HT1080 (cell line): ENCODE data around the gene TNS1. TPM values are rescaled to one million over a fixed set of nuclear protein-coding genes. Genes with fewer than 3 reads are reported as not detected.

Experiments
- DNase-seq: peaks from one replicate; pipeline ENCODE4 v3.0.0-alpha.2; 2015; ENCODE audit warnings: low read depth
- total RNA-seq: library from RNA; depleted of rRNA; stranded (reverse); fragments of >200 nt; shearing (Covaris generic); gene quantifications from 2 replicates; pipeline ENCODE4 v1.2.3, GENCODE V29; 2014

The TNS1 gene
- total RNA-seq, 1 experiment from 2014 or later = 10.5 TPM

DNA sequence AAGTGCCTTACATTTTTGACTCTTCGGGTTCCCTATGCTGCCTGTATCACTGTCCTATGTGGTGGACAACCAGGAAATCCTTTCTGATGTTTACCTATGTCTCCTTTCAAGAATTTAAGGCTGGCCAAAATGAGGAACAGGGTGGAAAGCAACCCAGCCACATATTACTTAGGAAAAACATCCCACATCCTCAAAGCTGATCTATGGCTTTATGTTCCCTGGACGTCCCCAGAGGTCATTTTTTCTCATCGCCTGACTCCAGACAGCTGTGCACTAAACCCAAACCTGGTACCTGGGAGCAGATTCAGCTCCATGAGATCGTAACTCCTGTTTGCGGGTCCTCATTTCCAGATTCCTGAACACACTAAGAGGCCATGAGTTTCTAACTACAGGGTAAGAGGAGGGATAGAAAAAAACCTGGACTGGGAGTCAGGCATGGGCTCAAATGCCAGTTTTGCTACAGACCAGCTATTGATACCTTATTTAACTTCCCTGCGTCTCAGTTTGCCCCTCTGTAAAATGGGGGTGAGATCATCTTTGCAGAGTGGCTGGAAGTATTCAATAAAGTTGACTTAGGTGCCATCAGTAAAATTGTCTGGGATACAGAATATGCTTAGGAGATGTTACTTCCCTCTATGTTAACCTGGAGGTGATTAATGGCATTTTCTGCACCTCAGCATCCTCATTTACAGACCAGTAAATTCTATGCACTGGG is 70.8 kb downstream of the TNS1 start:
- no peak for DNase-seq

DNA sequence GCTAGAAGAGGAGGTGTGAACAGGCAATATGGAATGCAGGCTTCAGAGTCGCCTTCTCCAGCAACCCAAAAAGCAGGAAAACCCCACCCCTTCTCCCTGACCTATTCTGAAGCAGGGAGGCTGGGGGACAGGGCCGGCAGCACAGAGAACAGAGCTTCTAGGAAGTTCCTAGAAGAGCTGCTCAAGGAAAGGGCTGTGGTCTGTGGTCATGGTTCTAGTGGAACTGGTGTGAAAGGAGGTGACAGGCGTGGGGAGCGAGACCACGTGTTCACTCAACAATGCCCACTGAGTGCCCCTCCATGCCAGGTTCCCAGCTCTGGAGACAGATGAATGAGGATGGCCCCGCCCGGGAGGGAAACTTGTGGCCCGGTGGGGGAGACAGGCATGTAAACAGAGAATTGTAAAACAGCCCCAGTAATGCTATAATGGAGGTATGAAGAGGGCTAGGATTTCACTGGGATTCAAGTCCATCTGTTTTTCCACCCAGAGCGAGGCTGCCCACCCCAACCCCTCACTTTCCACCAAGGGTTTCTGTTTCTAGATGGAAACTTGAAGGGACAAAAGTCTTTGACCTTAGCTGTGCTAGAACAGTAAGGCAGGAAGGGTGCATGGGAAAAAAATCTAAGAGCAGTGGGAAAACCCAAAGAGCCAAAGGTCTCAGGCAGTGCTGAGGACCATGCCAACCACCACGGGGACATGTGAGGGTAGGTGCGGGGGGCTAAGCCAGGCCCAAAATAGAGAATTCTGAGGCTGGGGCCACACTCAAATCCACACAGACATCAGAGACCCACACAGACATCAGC is 71.8 kb downstream of the TNS1 start:
- DNase-seq = no peak

DNA sequence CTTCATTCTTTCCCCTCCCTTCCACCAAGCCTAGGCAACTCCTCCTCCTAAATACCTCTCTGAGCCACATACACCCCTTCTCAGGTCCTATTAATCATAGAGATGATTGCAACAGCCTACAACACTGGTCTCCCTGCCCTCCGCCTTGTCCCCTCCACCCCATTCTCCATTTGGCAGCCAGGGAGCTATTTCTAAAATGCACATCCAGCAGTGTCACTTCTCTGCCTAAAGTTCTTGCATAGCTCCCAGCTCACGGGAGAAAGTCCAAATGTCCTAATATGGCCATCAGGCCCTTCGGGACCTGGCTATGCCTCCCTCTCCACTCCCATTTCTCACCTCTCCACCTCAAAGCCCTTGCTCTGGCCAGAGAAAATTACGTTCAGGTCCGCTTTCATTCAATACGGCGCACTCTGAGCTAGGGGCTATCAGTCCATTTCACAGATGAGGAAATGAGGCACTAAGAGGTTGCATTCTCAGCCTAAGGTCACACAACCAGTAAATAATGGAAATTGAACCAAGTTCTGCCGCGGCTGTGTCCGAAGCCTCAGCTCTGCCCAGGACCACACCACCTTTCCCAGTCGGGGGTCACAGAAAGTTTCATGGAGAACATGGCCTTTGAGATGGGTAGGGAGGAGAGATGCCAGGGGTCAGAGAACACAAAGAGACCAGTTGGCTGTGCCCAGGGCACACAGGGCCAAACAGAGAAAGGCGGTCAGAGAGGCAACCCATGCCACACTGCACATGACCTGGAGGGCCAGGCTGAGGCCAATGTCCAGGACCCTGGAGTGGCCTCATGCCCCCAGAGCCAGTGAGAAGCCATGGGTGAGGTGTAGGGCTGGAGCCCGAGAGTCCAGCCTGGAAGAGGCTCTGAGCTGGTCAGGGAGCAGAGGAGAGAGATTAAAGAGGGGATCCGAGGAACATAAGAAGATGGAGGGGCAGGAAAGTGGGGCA is 72.8 kb downstream of the TNS1 start:
- DNase-seq = no peak

DNA sequence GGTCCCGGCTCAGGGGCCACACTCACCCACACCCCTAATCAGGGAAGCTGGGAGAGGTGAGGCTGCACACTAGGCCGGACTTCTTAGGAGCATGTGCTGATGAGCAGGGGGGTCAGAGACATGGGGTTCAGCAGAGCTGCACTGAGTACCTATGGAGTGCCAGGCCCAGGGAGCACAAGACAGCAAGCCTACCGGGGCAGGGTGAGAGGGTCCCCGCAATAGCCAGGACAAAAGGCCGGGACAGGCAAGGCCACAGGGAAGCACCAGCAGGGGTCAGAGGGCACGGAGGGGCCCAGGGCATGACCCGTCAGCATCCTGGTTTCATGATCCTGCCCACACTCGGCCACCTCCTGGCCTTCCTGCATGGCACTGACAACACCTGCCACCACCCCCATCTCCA is 73.5 kb downstream of the TNS1 start:
- no peak for DNase-seq

DNA sequence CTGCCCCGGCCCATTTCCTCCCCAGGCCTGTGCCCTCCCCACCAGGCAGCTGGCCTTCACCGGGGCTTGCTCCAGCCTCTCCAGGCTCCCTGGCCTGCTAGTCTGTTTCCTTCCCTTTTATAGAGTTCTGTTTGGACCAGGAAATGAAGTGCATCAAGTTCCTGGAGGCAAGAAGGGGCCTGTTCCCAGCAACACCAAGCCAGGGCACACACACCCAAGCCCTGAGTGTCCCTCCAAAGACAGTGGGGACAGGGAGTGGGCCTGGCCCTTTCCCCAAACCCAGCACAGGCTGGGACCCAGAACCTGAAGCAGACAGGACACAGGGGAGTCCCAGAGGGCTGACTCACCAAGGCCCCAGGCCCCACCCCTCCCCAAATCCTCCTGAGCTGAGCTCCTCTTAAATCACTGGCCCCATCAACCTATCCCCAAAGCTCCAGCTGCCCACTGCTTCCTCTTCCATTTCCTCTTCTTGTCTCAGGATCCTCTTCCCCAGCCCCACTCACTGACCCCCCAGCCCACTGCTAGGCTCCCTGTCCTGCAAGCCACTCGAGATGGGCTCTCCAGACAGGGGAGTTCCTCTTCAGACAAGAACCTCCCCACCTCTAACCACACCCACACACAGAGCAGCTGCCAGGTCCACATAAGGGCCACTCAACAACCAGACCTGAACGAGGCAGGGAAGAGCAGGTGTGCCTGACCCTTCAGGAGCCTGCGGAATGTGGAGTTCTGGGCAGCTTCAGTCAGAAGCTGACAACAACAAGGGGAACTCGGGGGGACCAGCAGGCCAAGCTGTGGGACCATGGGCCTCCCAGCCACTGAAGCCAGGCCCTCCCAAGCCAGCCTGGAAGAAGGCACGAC is 74.2 kb downstream of the TNS1 start:
- no peak for DNase-seq

DNA sequence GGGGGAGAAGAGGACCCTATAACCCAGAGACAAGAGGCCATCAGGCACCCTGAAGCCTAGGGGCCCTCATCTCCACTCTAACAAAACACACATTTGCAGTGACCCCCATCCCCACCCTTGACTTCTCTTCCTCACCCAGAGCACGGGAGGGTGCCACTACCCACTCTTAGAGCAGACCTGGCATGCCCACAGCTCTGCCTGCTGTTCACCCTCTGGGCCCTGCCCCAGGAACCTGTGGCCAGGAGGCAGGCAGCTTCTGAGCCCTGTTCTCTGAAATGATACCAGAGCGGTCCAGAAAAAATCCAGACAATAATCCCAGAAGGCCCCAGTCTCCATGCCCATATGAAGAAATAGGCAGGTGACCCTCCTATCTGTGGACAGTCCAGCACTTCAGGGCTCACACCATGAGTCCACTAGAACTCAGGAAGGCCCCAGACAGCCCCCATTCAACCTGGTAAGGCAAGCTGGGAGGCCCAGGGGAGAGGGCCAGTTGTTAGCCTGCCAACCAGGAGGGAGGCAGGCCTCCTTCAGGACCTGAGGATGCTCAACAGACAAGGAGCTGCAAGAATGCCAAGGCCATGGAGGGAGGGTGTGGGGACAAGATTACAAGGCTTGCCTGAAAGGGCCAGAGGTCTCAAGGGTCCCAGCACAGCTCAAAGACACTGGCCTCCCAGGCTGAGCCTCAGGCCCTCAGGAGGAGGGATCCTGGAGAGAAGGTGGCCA is 75.0 kb downstream of the TNS1 start:
- DNase-seq = no peak

- no peak for DNase-seq
These were observed 76.0 kb downstream of the TNS1 start for GRCh38 chr2:217926801-217927200.

DNA sequence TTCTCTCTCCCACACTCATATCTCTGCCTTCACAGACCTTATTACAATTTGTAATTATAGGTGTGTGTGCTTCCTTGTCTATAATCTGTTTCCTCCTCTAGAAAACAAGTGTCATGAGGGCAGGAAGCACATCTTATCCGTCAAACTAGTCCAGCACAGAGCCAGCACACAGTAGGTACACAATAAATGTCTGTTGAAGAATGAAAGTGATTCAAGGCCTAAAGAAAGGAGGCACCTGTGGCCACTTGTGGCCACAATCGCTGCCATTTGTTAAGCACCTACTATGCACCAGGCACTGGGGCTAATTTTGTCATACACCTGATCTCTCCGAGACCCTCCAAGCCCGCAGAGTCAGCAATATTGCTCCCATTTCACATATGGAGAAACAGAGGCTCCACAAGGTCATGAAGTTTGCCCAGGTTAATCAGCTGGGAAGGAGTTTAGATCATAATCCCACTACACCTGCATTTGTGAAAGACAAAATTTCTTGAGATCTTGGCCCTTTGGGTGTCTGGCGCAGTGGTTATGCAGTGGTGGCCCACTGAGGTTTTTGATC is 78.4 kb downstream of the TNS1 start:
- DNase-seq = no peak

DNA sequence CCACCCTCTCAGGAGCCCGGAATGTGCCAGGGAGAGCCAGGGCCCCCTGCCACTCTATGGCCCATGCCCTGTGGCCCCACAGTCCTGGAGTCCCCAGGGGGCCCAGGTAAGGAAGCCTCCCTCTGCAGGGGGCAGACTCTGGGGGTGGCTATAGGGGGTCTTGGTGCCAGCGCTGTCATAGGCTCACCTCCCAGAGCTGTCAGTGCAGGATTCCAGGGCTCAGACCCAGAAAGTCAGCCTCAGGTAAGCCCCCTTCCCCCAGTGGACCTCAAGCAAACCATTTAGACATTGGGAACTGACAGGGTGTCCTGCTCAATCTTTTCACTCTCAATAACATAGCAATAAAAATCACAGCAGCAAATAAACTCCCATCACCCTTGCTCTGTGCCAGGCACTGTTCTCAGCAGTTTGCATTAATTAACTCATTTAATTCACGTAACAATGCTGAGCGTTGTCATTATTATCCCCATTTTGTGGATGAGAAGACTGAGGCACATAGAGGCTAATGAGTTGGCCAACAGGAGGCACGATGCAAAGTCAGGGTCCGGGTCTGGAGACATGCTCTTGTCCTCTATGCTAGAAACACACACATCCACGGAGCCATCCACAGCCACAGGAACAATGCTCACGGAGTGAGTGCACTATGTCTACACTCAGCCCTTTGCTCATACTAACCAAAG is 79.6 kb downstream of the TNS1 start:
- no peak for DNase-seq

DNA sequence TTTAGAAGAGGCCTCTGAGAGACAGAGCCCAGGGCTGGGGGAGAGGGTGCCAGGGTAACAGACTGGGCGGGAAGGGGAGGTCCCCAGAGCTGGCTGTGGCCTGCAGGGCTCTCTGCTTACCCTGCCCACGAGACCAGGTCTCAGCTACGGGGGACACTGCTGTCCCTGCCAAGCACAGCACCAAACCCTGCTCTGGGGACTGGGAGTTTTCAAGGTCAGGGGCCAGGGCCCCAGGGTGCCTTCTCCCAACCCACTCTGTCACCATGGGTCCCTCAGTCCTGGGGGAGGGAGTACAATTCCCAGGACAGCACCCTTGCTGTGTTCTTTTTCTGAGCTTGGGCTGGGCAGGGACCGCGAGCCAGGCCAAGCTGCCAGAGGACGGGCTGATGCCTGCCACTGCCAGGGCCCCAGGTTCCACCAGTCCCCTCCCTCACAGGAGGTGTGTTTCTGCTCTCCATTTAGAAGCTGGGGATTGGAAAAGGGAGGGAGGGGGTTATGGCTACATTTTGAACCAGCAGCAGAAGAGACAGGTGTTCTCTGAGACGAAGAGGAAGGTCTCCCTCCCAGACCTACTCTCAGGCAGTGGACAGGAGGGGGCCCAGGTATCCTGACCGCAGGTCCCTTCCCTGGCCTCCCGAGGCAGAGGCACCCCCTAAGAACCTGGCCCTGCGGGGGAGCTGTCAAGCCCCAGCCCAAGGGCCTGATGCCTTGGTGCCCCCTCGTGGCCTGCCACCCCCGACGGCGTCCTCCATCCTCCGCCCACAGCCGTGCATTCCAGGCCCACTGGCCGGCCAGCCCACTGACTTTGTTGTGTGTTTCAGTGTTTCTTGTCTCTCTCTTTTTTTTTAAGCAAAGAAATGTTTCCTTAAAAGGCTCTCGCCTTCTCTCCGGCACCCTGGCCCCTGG is 80.4 kb downstream of the TNS1 start:
- no peak for DNase-seq

DNA sequence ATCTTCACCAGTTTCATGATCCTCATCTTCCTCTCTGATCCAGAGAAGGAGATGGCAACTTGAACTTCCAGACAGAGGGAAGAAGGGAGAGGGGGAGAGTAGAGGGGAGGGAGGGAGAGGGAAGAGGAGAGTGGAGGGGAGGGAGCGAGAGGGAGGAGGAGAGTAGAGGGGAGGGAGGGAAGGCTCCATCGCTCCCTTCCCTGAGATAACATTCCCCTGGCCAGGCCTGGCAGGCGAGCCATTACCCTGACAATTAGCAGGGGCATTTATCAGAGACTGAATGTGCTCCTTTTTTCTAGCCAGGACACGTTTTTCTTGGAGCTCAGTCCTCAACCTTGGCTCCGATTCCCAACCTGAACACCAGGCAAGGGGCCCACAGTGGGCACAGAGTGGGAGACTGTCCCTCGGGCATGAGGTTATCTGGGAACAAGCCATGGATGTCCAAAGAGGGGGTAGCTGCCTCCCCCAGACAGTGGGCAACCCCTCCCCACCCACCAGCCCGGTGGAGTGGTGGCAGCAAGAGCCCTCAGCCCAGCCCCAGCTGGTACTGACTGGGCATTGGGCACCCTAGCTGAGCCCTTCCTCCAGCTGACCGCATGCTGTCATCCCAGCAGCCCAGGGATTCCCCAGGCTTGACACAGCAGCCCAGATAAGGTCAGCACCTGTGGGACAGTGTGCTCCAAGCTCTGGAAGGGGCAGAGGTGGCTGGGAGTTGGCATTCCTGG is 81.8 kb downstream of the TNS1 start:
- DNase-seq = no peak

DNA sequence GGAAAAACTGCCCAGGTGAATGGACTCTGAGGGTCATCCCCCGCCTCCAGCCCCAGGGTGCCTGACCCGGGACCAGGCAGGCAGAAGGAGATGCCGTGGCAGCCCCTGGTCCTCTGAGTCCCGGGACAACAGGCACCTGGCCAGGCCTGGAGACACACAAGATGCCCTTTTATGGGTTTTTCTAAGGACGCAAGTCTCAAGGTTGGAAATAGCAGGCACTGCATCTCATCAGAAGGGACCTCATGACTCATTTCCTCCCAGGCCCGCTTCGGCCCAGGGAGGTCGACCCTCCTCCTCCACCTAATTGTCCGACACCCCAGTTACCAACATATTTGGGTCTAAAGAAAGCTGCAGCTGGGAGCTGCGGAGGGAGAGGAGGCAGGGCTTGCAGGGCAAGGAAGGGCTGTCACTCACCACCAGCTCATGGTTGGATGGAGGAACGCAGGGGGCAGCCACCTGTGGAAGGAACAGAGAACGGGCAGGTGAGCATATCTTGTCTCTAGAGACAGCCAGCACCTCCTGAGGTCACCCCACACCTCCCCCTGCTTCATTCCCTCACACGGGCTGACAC is 82.9 kb downstream of the TNS1 start:
- DNase-seq = peak; percentile 90

DNA sequence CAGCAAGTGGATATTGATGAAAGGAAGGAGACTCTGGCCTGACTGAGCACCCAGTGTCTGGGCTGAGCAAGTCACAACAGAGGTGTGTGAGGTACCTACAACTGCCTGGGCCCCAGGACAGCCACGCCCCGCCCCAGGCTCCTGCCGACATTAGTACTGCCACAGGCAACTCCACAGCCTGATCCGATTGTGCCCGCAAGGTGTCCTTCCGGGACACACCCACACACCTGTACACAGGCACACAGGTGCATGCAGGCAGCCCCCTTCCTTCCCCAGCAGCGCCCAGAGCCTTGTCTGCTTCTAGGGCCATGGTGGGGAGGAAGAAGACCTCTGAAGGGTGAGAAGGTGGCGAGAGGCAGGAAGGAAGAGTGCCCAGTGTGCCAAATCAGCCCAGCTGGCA is 83.6 kb downstream of the TNS1 start:
- no peak for DNase-seq

DNA sequence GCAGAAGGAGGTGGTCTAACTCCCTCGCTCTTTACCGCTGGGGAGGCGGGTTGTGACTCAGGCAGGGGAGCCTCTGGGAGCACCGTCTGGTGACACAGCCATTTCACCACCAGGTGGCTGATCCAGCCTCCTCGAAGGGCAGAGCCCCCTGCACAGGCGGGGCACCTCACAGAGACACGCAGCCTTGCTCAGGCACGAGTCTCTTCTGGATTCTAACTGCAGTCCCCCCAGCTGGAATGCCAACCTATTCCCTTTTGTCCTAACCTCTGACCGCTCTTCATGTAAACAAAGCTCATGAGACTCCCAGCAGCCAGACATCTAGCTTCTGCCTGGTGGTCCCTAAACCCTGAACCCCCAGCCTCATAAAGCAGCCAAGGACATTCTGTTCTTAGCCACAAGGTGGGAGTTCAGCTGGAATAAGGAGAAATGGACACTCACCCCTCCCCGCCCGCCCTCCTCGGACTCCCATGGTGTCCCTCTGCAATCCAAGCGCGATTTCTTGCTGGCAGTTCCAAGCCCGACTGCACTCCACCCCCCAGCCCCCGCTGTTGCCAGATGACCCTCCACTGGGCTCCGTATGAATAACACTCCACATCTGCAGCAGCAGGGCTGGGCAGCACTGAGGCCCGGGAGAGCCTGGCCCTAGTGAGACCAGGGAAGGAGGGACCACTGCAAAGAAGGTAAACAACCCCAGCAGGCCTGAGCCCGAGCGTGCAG is 84.3 kb downstream of the TNS1 start:
- DNase-seq = no peak

DNA sequence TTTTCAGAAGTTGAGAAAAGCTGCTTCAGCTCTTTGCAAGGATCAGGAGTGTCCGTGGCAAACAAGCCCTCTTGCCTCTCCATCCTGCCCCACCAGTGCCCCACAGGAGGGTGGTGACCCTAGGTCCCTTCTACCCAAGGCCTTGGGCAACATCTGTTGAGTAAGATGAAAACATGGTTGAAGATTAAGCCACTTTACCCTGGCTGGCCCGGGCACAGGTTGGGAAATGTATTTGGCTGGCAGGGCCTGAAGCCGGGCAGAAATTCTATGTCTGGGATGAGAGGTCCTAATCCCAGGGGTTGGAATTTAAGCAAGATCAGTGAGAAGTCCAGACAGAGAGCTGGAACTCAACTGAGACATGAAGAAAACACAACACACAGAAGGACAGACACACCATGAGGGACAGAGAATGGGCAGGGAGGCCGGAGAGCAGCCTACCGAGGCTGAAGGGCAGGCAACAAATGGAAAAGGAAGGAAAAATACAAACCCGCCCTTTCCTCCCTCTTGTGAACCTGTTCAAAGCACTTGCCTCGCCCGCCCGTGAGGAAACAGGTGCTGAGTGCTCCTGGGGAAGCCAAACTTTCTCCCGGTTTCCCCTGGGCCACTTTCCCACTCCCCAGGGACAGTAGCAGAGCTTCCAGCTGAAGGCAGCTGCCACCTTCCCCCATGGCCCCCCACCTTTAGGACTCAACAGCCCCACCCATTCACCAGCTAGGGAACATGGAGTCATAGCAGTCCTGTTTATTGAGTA is 86.1 kb downstream of the TNS1 start:
- no peak for DNase-seq

DNA sequence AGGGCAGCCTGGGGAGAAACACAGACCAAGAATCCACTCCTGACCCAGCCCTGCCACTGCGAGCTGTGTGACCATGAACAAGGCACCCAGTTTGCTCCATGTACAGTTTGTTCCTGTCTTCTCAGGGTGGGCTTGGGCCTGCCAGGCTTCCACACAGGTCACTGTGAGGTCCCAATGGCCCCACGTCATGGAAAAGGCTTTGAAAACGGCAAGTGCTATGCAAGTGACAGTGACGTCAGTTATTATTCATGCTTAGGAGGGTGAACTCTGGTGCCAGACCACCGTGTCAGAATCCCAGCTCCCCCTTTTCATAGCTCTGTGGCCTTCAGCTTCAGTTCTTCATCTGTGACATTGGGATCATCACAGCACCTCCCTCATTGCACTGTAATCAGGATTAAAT is 87.1 kb downstream of the TNS1 start:
- DNase-seq = no peak
